Measurements from ENCODE around the gene ZNF79.

The ZNF79 gene

GRCh38 chr9:127488946-127489345, 64.8 kb downstream of the ZNF79 start:
- DNase-seq: no peak
- in situ Hi-C loops (cut with MboI; ENCODE audit: low pct_unique_long_range_greater_than_20kb, low sequenced_read_pairs): no loop called here

GRCh38 chr9:127489471-127490115, 65.4 kb downstream of the ZNF79 start:
- no peak for DNase-seq
- in situ Hi-C loops (cut with MboI; ENCODE audit: low pct_unique_long_range_greater_than_20kb, low sequenced_read_pairs): no loop called here

GRCh38 chr9:127490535-127491230, 66.5 kb downstream of the ZNF79 start:
- in situ Hi-C loops (cut with MboI; ENCODE audit: low pct_unique_long_range_greater_than_20kb, low sequenced_read_pairs): no loop called here
- no peak for DNase-seq

GRCh38 chr9:127491516-127491915, 67.3 kb downstream of the ZNF79 start:
- in situ Hi-C loops (cut with MboI; ENCODE audit: low pct_unique_long_range_greater_than_20kb, low sequenced_read_pairs): no loop called here
- no peak for DNase-seq

GRCh38 chr9:127492616-127493015, 68.4 kb downstream of the ZNF79 start:
- no peak for DNase-seq
- in situ Hi-C loops (cut with MboI; ENCODE audit: low pct_unique_long_range_greater_than_20kb, low sequenced_read_pairs): no loop called here

- in situ Hi-C loops (cut with MboI; ENCODE audit: low pct_unique_long_range_greater_than_20kb, low sequenced_read_pairs): no loop called here
- DNase-seq: no peak
Observed at GRCh38 chr9:127493592-127494303, 69.6 kb downstream of the ZNF79 start.

- in situ Hi-C loops (cut with MboI; ENCODE audit: low pct_unique_long_range_greater_than_20kb, low sequenced_read_pairs): no loop called here
- no peak for DNase-seq
Observed at GRCh38 chr9:127494304-127494702, 70.1 kb downstream of the ZNF79 start.

Measured in KBM-7 (cell line).